SK-N-MC (cell line): ENCODE data around the gene CROCC2.

Experiments used
- EZH2 ChIP-seq: fragments of 200-600 bp; sonication (generic); IDR thresholded peaks from one replicate; pipeline ENCODE4 v1.6.1; 2017; ENCODE audit warnings: antibody characterized with exemption
- POLR2AphosphoS5 ChIP-seq: IDR thresholded peaks from 2 replicates; pipeline ENCODE4 v1.6.1; 2012; ENCODE audit warnings: mild to moderate bottlenecking, low read depth, low read length, borderline replicate concordance

GRCh38 chr2:240858321-240858720 is 47.8 kb upstream of the CROCC2 start:
- TF ChIP-seq POLR2AphosphoS5 (no peak), EZH2 (no peak)
